ENCODE measurements around the gene FOXN3. TPM values are rescaled to one million over a fixed set of nuclear protein-coding genes. Genes with fewer than 3 reads are reported as not detected.

Gene FOXN3
- polyA plus RNA-seq, 1 of the 3 experiments (the other 2 are of a cell fraction) = 9.8 TPM

- Histone ChIP-seq H3K27me3 (ENCODE audit: insufficient read depth) (no peaks in the 10 kb centered on the region), H3K9ac (no peak overlapping the region), H3K36me3 (replicated peaks in 1 of 2; ENCODE audit: control insufficient read depth in 1 of 2, insufficient read depth in 2 of 2, low read length in 1 of 2) (no peaks in the 10 kb centered on the region), H3K4me1 (ENCODE audit: control insufficient read depth in 1 of 2, insufficient read depth in 2 of 2, low read depth in 1 of 2, low read length in 1 of 2) (peaks cover 0 to 2% of the 10 kb centered on the region in 2 experiments; a peak in 1 of 4 replicates), H2AFZ (ENCODE audit: low read depth) (no peak overlapping the region), H3K27ac (ENCODE audit: low read depth in 2 of 2, low read length in 1 of 2) (no peak overlapping the region), H3K9me2 (no peaks in the 10 kb centered on the region), H3K4me3 (ENCODE audit: low read depth in 2 of 2, low read length in 1 of 2) (no peak overlapping the region), H3F3A (replicated peaks; ENCODE audit: insufficient read depth) (no peaks in the 10 kb centered on the region), H3K9me3 (no peaks in the 10 kb centered on the region), H4K20me1 (ENCODE audit: insufficient read depth) (no peaks in the 10 kb centered on the region), H3K79me2 (ENCODE audit: insufficient read depth) (no peaks in the 10 kb centered on the region), H3K4me2 (no peak overlapping the region)
- 72% methylated on average over 4 of the region's 4 CpGs for WGBS (ENCODE audit: low lambda C conversion rate)
- no peak for DNase-seq
- ChIA-PET CTCF (no interaction called here), POLR2A (no interaction called here)
- TF ChIP-seq POLR2AphosphoS5 (IDR thresholded peaks at IDR 0.05; ENCODE audit: low read depth, low read length) (no peak), IRF3 (IDR thresholded peaks at IDR 0.05; ENCODE audit: low read depth, low read length) (no peak), NRF1 (IDR thresholded peaks at IDR 0.05; ENCODE audit: low read depth, low read length) (no peak), JUND (IDR thresholded peaks at IDR 0.05) (no peak), NFIC (IDR thresholded peaks at IDR 0.05; ENCODE audit: borderline replicate concordance) (no peak), GABPA (IDR thresholded peaks at IDR 0.05; ENCODE audit: low read depth) (no peak), ELF1 (IDR thresholded peaks at IDR 0.05) (no peak), REST (IDR thresholded peaks at IDR 0.05; ENCODE audit: low read depth, low read length) (no peak), SMC3 (IDR thresholded peaks at IDR 0.05; ENCODE audit: low read depth, low read length) (no peak), FOSL2 (IDR thresholded peaks at IDR 0.05; ENCODE audit: borderline replicate concordance, low read depth) (no peak), FOXM1 (IDR thresholded peaks at IDR 0.05; ENCODE audit: low read depth) (no peak), FOXJ3 (CRISPR knock-in tag; IDR thresholded peaks at IDR 0.05) (no peak), EP300 (IDR thresholded peaks at IDR 0.05; ENCODE audit: borderline replicate concordance in 1 of 2, low read depth in 1 of 2, low read length in 1 of 2) (no peak)
These were observed 308.4 kb downstream of the FOXN3 start for GRCh38 chr14:89108608-89109007.

GRCh38 chr14:89107626-89108025, 309.4 kb downstream of the FOXN3 start:
- Histone ChIP-seq H3K9ac (no peak overlapping the region), H3K4me2 (no peak overlapping the region), H3K36me3 (replicated peaks in 1 of 2; ENCODE audit: control insufficient read depth in 1 of 2, insufficient read depth in 2 of 2, low read length in 1 of 2) (no peaks in the 10 kb centered on the region), H3K79me2 (ENCODE audit: insufficient read depth) (no peaks in the 10 kb centered on the region), H3K4me1 (ENCODE audit: control insufficient read depth in 1 of 2, insufficient read depth in 2 of 2, low read depth in 1 of 2, low read length in 1 of 2) (peaks cover 0 to 2% of the 10 kb centered on the region in 2 experiments; a peak in 1 of 4 replicates), H3K27ac (ENCODE audit: low read depth in 2 of 2, low read length in 1 of 2) (no peak overlapping the region), H4K20me1 (ENCODE audit: insufficient read depth) (no peaks in the 10 kb centered on the region), H3K9me2 (no peaks in the 10 kb centered on the region), H3K4me3 (ENCODE audit: low read depth in 2 of 2, low read length in 1 of 2) (no peak overlapping the region), H3K27me3 (ENCODE audit: insufficient read depth) (no peaks in the 10 kb centered on the region), H3K9me3 (no peaks in the 10 kb centered on the region), H3F3A (replicated peaks; ENCODE audit: insufficient read depth) (no peaks in the 10 kb centered on the region), H2AFZ (ENCODE audit: low read depth) (no peak overlapping the region)
- CTCF ChIA-PET = interaction anchor here (1.1 kb wide), 1 partner anchor 10 kb away, joined by 4 read pairs; no protein-coding TSS in a partner anchor
- no peak for DNase-seq
- POLR2A ChIA-PET = interaction anchor here (0.6 kb wide), 1 partner anchor 236 kb away, joined by 7 read pairs; no protein-coding TSS in a partner anchor
- WGBS (ENCODE audit: low lambda C conversion rate) = 63% methylated on average over 5 of the region's 5 CpGs
- no peak for TF ChIP-seq NFIC (IDR thresholded peaks at IDR 0.05; ENCODE audit: borderline replicate concordance)
- TF ChIP-seq RAD21 (IDR thresholded peaks at IDR 0.05; ENCODE audit: low read length) = no peak
- no peak for TF ChIP-seq ELF1 (IDR thresholded peaks at IDR 0.05)
- no peak for TF ChIP-seq TCF12 (IDR thresholded peaks at IDR 0.05)
- no peak for TF ChIP-seq YY1 (IDR thresholded peaks at IDR 0.05; ENCODE audit: low read depth)
- TF ChIP-seq EZH2phosphoT487 (IDR thresholded peaks at IDR 0.05; ENCODE audit: borderline replicate concordance, low read depth) = no peak
- no peak for TF ChIP-seq USF2 (IDR thresholded peaks at IDR 0.05; ENCODE audit: borderline replicate concordance, low read depth, low read length)
- TF ChIP-seq RFX5 (IDR thresholded peaks at IDR 0.05; ENCODE audit: low read length) = no peak
- TF ChIP-seq USF1 (IDR thresholded peaks at IDR 0.05; ENCODE audit: borderline replicate concordance, low read depth) = no peak
- no peak for TF ChIP-seq JUND (IDR thresholded peaks at IDR 0.05)
- TF ChIP-seq TAF1 (IDR thresholded peaks at IDR 0.05; ENCODE audit: borderline replicate concordance, low read depth, low read length) = no peak
- no peak for TF ChIP-seq FOXJ3 (CRISPR knock-in tag; IDR thresholded peaks at IDR 0.05)
- no peak for TF ChIP-seq FOSL2 (IDR thresholded peaks at IDR 0.05; ENCODE audit: borderline replicate concordance, low read depth)
- TF ChIP-seq CHD2 (IDR thresholded peaks at IDR 0.05; ENCODE audit: low read length, partially characterized antibody) = no peak
- TF ChIP-seq RXRA (IDR thresholded peaks at IDR 0.05; ENCODE audit: borderline replicate concordance, low read depth) = no peak
- TF ChIP-seq POLR2AphosphoS5 (IDR thresholded peaks at IDR 0.05; ENCODE audit: low read depth, low read length) = no peak
- no peak for TF ChIP-seq GATA2 (CRISPR knock-in tag; IDR thresholded peaks at IDR 0.05)

Measured in SK-N-SH (cell line).